Measurements from ENCODE around the gene GRM5.

- TF ChIP-seq CTCF (IDR thresholded peaks at IDR 0.05) (no peak), POLR2A (IDR thresholded peaks at IDR 0.05) (no peak)
These were observed 528.2 kb downstream of the GRM5 start for GRCh38 chr11:88537613-88538012.

Measured in esophagus squamous epithelium (tissue), 4 donors.